GM18502 (cell line): ENCODE measurements around the gene ATPAF2.

ENCODE experiments used
- ATAC-seq: cut with Tn5 transposase; IDR thresholded peaks from one replicate; pipeline ENCODE4 v1.9.1; 2021; ENCODE audit warnings: mild to moderate bottlenecking; ENCODE audit not compliant: unreplicated experiment, poor library complexity

The ATPAF2 gene

GRCh38 chr17:18040261-18040858, 1.4 kb upstream of the ATPAF2 start:
- ATAC-seq: no peak

GRCh38 chr17:18039535-18040260, 730 bp upstream of the ATPAF2 start:
- ATAC-seq: peak; percentile 2

GRCh38 chr17:18038149-18038850, 668 bp downstream of the ATPAF2 start:
- ATAC-seq: peak; percentile 6

- no peak for ATAC-seq
Measured at GRCh38 chr17:18037486-18037885, 1.5 kb downstream of the ATPAF2 start.

GRCh38 chr17:18035704-18036103, 3.3 kb downstream of the ATPAF2 start:
- ATAC-seq: no peak

- peak; percentile 77 for ATAC-seq
Measured at GRCh38 chr17:18033442-18034099, 5.4 kb downstream of the ATPAF2 start.

- ATAC-seq: no peak
Measured at GRCh38 chr17:18031955-18032354, 7.0 kb downstream of the ATPAF2 start.

GRCh38 chr17:18028952-18029540, 9.9 kb downstream of the ATPAF2 start:
- no peak for ATAC-seq

GRCh38 chr17:18028114-18028951, 10.6 kb downstream of the ATPAF2 start:
- no peak for ATAC-seq

GRCh38 chr17:18027280-18027679, 11.7 kb downstream of the ATPAF2 start:
- ATAC-seq: no peak

GRCh38 chr17:18025945-18026776, 12.8 kb downstream of the ATPAF2 start:
- peak; percentile 25 for ATAC-seq

GRCh38 chr17:18025241-18025944, 13.6 kb downstream of the ATPAF2 start:
- peak; percentile 65 for ATAC-seq

- no peak for ATAC-seq
Measured at GRCh38 chr17:18021372-18021771, 17.6 kb downstream of the ATPAF2 start.

- ATAC-seq: no peak
Measured at GRCh38 chr17:18020971-18021370, 18.0 kb downstream of the ATPAF2 start.

- ATAC-seq: no peak
Measured at GRCh38 chr17:18019838-18020154, 19.2 kb downstream of the ATPAF2 start.

GRCh38 chr17:18018411-18018921, 20.5 kb downstream of the ATPAF2 start:
- no peak for ATAC-seq

- no peak for ATAC-seq
Measured at GRCh38 chr17:18017958-18018357, 21.0 kb downstream of the ATPAF2 start.

GRCh38 chr17:18016426-18016825, 22.5 kb downstream of the ATPAF2 start:
- ATAC-seq: no peak
